Trophoblast cell (in vitro differentiated cells and primary cell): ENCODE measurements around the gene FBXO17.

Experiments used
- DNase-seq, 2 donors: peaks; one replicate each; pipeline ENCODE4 v3.0.0-alpha.2; 2016
- H2AFZ ChIP-seq: 2 replicates; pipeline ENCODE4 v1.6.1; 2013; ENCODE audit warnings: low read length, moderate library complexity, mild to moderate bottlenecking; ENCODE audit not compliant: insufficient read depth, poor library complexity
- H2AK5ac ChIP-seq: 2 replicates; pipeline ENCODE4 v1.6.1; 2013; ENCODE audit warnings: mild to moderate bottlenecking, low read length
- H2BK120ac ChIP-seq: 2 replicates; pipeline ENCODE4 v1.6.1; 2013; ENCODE audit warnings: low read length, mild to moderate bottlenecking, moderate library complexity; ENCODE audit not compliant: insufficient read depth, poor library complexity
- H2BK12ac ChIP-seq: 2 replicates; pipeline ENCODE4 v1.6.1; 2013; ENCODE audit warnings: mild to moderate bottlenecking, low read length, moderate library complexity
- H2BK5ac ChIP-seq: 2 replicates; pipeline ENCODE4 v1.6.1; 2013; ENCODE audit warnings: low read length, low read depth, moderate library complexity, mild to moderate bottlenecking; ENCODE audit not compliant: poor library complexity
- H3K14ac ChIP-seq: 2 replicates; pipeline ENCODE4 v1.6.1; 2013; ENCODE audit warnings: mild to moderate bottlenecking, low read length
- H3K18ac ChIP-seq: 2 replicates; pipeline ENCODE4 v1.6.1; 2013; ENCODE audit warnings: mild to moderate bottlenecking, low read length
- H3K23ac ChIP-seq: 2 replicates; pipeline ENCODE4 v1.6.1; 2013; ENCODE audit warnings: low read length
- H3K27ac ChIP-seq: 2 replicates; pipeline ENCODE4 v1.5.1; 2013; ENCODE audit warnings: low read depth, mild to moderate bottlenecking, inconsistent platforms, low read length, moderate library complexity
- H3K27me3 ChIP-seq: 2 replicates; pipeline ENCODE4 v1.6.1; 2013; ENCODE audit warnings: inconsistent platforms, mild to moderate bottlenecking, low read length, moderate library complexity; ENCODE audit not compliant: insufficient read depth
- H3K36me3 ChIP-seq, 2 experiments: 1 replicate in 1 of 2; 2 replicates in 1 of 2; pipeline ENCODE4 v1.6.1; 2013; ENCODE audit warnings: low read length in 2 of 2, mild to moderate bottlenecking in 2 of 2, moderate library complexity in 1 of 2; ENCODE audit not compliant: insufficient read depth in 2 of 2, control insufficient read depth in 1 of 2
- H3K4ac ChIP-seq: 2 replicates; pipeline ENCODE4 v1.6.1; 2013; ENCODE audit warnings: low read depth, mild to moderate bottlenecking, low read length, moderate library complexity
- H3K4me1 ChIP-seq, 2 experiments: 1 replicate in 1 of 2; 2 replicates in 1 of 2; pipeline ENCODE4 v1.6.1; 2013; ENCODE audit warnings: low read length in 2 of 2, mild to moderate bottlenecking in 2 of 2, moderate library complexity in 1 of 2; ENCODE audit not compliant: insufficient read depth in 2 of 2, control insufficient read depth in 1 of 2
- H3K4me2 ChIP-seq: 2 replicates; pipeline ENCODE4 v1.6.1; 2013; ENCODE audit warnings: inconsistent platforms, mild to moderate bottlenecking, low read length, moderate library complexity
- H3K4me3 ChIP-seq: 2 replicates; pipeline ENCODE4 v1.5.1; 2013; ENCODE audit warnings: mild to moderate bottlenecking, low read depth, low read length, inconsistent platforms
- H3K79me1 ChIP-seq: one replicate; pipeline ENCODE4 v1.6.1; 2013; ENCODE audit warnings: low read length
- H3K79me2 ChIP-seq: 2 replicates; pipeline ENCODE4 v1.6.1; 2013; ENCODE audit warnings: low read length, mild to moderate bottlenecking; ENCODE audit not compliant: control insufficient read depth, insufficient read depth, poor library complexity
- H3K9ac ChIP-seq: 2 replicates; pipeline ENCODE4 v1.6.1; 2013; ENCODE audit warnings: mild to moderate bottlenecking, low read length
- H3K9me3 ChIP-seq: 2 replicates; pipeline ENCODE4 v1.6.1; 2013; ENCODE audit warnings: low read depth, mild to moderate bottlenecking, control low read depth, inconsistent platforms, low read length; ENCODE audit not compliant: insufficient read depth
- H4K12ac ChIP-seq: 2 replicates; pipeline ENCODE4 v1.6.1; 2013; ENCODE audit warnings: low read depth, mild to moderate bottlenecking, low read length, moderate library complexity
- H4K8ac ChIP-seq: 2 replicates; pipeline ENCODE4 v1.6.1; 2013; ENCODE audit warnings: low read depth, mild to moderate bottlenecking, low read length, moderate library complexity
- H4K91ac ChIP-seq: one replicate; pipeline ENCODE4 v1.6.1; 2013; ENCODE audit warnings: low read depth, mild to moderate bottlenecking, low read length, moderate library complexity
- WGBS: extraction: QIAGEN DNeasy Blood & Tissue Kit; methylation state at CpG from one replicate; pipeline ENCODE4 v1.1.7; 2013; ENCODE audit warnings: missing lambda C conversion rate; ENCODE audit not compliant: insufficient read length, insufficient coverage; ENCODE audit errors: extremely low coverage; 5-methylcytosine and 5-hydroxymethylcytosine counted together

FBXO17 gene

DNA sequence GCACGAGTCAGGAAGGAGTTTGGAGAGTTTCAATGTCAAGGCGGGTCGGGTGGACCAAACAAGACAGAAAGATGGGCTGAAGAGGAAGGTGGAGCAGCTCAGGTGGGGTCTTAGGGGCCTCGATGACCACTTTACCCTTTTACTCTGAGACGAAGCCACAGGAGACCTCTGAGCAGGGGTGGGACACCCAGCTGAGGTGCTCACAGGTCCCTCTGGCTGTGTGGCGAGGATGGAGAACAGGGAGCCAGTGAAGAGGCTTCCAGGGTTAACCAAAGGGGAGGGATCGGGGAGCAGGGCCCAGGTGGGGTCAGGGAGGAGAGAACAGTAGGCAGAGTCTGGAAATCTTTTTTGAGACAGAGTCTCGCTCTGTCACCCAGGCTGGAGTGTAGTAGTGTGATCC, 61.6 kb downstream of the FBXO17 start:
- Histone ChIP-seq H4K91ac (no peak overlapping the region), H3K9me3 (peaks cover 2% of the 10 kb centered on the region), H3K4ac (no peak overlapping the region), H3K79me2 (no peaks in the 10 kb centered on the region), H4K8ac (no peak overlapping the region), H3K27ac (no peak overlapping the region), H2AK5ac (no peak overlapping the region), H3K79me1 (no peaks in the 10 kb centered on the region), H3K4me3 (no peak overlapping the region), H3K23ac (no peak overlapping the region), H3K4me1 (no peaks in the 10 kb centered on the region), H3K4me2 (no peak overlapping the region), H2BK5ac (no peak overlapping the region), H3K36me3 (peaks cover 3 to 12% of the 10 kb centered on the region in 2 experiments), H2BK12ac (no peak overlapping the region), H3K14ac (no peak overlapping the region), H3K9ac (no peak overlapping the region), H3K18ac (no peak overlapping the region), H4K12ac (no peak overlapping the region), H3K27me3 (no peaks in the 10 kb centered on the region), H2AFZ (no peak overlapping the region), H2BK120ac (no peak overlapping the region)
- DNase-seq = no peak
- no CpG with 5 or more reads among the region's 8 CpGs for WGBS

GRCh38 chr19:38912600-38913514, 62.7 kb downstream of the FBXO17 start:
- H4K8ac ChIP-seq = no peak overlapping the region
- no peaks in the 10 kb centered on the region for H3K4me1 ChIP-seq
- no peak for DNase-seq
- no peak overlapping the region for H4K12ac ChIP-seq
- no peak overlapping the region for H3K4me2 ChIP-seq
- H3K4me3 ChIP-seq = no peak overlapping the region
- H2AFZ ChIP-seq = no peak overlapping the region
- H3K18ac ChIP-seq = no peak overlapping the region
- H3K23ac ChIP-seq = no peak overlapping the region
- no peak overlapping the region for H4K91ac ChIP-seq
- WGBS = no CpG with 5 or more reads among the region's 12 CpGs
- H3K79me2 ChIP-seq = no peaks in the 10 kb centered on the region
- no peak overlapping the region for H2BK12ac ChIP-seq
- H2BK120ac ChIP-seq = no peak overlapping the region
- H2BK5ac ChIP-seq = no peak overlapping the region
- H3K27me3 ChIP-seq = no peaks in the 10 kb centered on the region
- no peaks in the 10 kb centered on the region for H3K79me1 ChIP-seq
- no peak overlapping the region for H3K4ac ChIP-seq
- no peak overlapping the region for H3K27ac ChIP-seq
- H3K14ac ChIP-seq = no peak overlapping the region
- peaks cover 5 to 9% of the 10 kb centered on the region in 2 experiments for H3K36me3 ChIP-seq
- no peak overlapping the region for H3K9ac ChIP-seq
- peaks cover 4% of the 10 kb centered on the region for H3K9me3 ChIP-seq
- H2AK5ac ChIP-seq = no peak overlapping the region

DNA sequence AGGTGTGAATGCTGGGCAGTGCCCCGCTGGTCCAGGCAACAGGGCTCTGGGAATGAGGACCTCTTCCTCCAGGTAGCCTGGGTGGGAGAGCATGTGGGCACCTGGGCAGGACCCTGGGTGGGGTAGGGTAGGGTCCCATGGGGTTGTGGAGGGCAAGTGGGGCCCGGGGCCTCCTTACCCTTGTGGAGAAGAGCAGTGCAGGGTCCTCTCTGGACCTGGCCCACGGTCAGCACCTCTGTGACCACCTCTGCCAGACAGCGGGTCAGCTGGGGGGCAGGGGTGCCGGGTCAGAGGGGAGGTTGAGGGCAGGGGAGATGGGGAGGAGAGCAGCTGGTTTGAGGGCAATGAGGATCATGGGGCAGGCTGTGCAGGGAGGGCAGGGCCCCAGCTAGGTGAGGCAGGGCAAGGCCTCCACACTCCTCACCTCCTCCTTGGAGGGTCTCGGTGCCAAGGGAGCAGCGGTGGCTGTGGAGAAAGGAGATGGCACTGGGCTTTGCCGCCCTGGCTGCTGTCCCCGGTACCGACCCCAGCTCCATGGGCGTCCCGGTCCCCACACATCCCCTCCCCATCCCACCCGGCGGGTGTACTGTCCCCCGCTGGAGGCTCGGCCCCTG, 64.0 kb downstream of the FBXO17 start:
- no peak overlapping the region for H2BK5ac ChIP-seq
- WGBS = no CpG with 5 or more reads among the region's 16 CpGs
- no peak overlapping the region for H3K27ac ChIP-seq
- DNase-seq = no peak
- H3K36me3 ChIP-seq = peaks cover 17 to 19% of the 10 kb centered on the region in 2 experiments
- no peak overlapping the region for H3K4me2 ChIP-seq
- H4K91ac ChIP-seq = no peak overlapping the region
- no peak overlapping the region for H2AK5ac ChIP-seq
- no peaks in the 10 kb centered on the region for H3K4me1 ChIP-seq
- no peak overlapping the region for H2BK12ac ChIP-seq
- no peaks in the 10 kb centered on the region for H3K79me1 ChIP-seq
- no peak overlapping the region for H3K4ac ChIP-seq
- no peak overlapping the region for H4K8ac ChIP-seq
- H2AFZ ChIP-seq = no peak overlapping the region
- no peaks in the 10 kb centered on the region for H3K79me2 ChIP-seq
- no peak overlapping the region for H4K12ac ChIP-seq
- no peak overlapping the region for H3K4me3 ChIP-seq
- no peak overlapping the region for H2BK120ac ChIP-seq
- no peak overlapping the region for H3K14ac ChIP-seq
- no peak overlapping the region for H3K23ac ChIP-seq
- H3K27me3 ChIP-seq = no peaks in the 10 kb centered on the region
- peaks cover 5% of the 10 kb centered on the region for H3K9me3 ChIP-seq
- no peak overlapping the region for H3K9ac ChIP-seq
- H3K18ac ChIP-seq = no peak overlapping the region

- no peak overlapping the region for H2BK12ac ChIP-seq
- H3K27ac ChIP-seq = no peak overlapping the region
- H4K12ac ChIP-seq = no peak overlapping the region
- H2AK5ac ChIP-seq = no peak overlapping the region
- no peak overlapping the region for H3K4me3 ChIP-seq
- H3K36me3 ChIP-seq = peaks cover 19 to 21% of the 10 kb centered on the region in 2 experiments
- no peak overlapping the region for H2BK5ac ChIP-seq
- no peaks in the 10 kb centered on the region for H3K4me1 ChIP-seq
- no peak overlapping the region for H3K4me2 ChIP-seq
- H3K18ac ChIP-seq = no peak overlapping the region
- H2AFZ ChIP-seq = no peak overlapping the region
- WGBS = no CpG with 5 or more reads among the region's 12 CpGs
- H3K4ac ChIP-seq = no peak overlapping the region
- no peaks in the 10 kb centered on the region for H3K79me1 ChIP-seq
- H4K8ac ChIP-seq = no peak overlapping the region
- H3K79me2 ChIP-seq = no peaks in the 10 kb centered on the region
- no peak overlapping the region for H3K9ac ChIP-seq
- H3K14ac ChIP-seq = no peak overlapping the region
- H3K27me3 ChIP-seq = no peaks in the 10 kb centered on the region
- peaks cover 5% of the 10 kb centered on the region for H3K9me3 ChIP-seq
- H2BK120ac ChIP-seq = no peak overlapping the region
- no peak overlapping the region for H3K23ac ChIP-seq
- no peak overlapping the region for H4K91ac ChIP-seq
- no peak for DNase-seq
Observed at GRCh38 chr19:38910488-38910887, 65.1 kb downstream of the FBXO17 start.
